Cerebellar cortex (tissue), 1 donor: ENCODE measurements around the gene NRXN3.

ENCODE experiments used
- DNase-seq: peaks from one replicate; pipeline ENCODE4 v3.0.0-alpha.2; 2015; ENCODE audit warnings: low spot score

NRXN3 gene

GRCh38 chr14:79246173-79246572 is 1076.0 kb downstream of the NRXN3 start:
- no peak for DNase-seq

- DNase-seq = no peak
Observed at GRCh38 chr14:79248126-79248525, 1078.0 kb downstream of the NRXN3 start.

GRCh38 chr14:79248771-79249170 is 1078.6 kb downstream of the NRXN3 start:
- DNase-seq = peak; percentile 61

GRCh38 chr14:79251278-79251677 is 1081.1 kb downstream of the NRXN3 start:
- DNase-seq = no peak

- DNase-seq = no peak
Observed at GRCh38 chr14:79253576-79253975, 1083.4 kb downstream of the NRXN3 start.

- no peak for DNase-seq
Observed at GRCh38 chr14:79254069-79254775, 1084.0 kb downstream of the NRXN3 start.

- DNase-seq = no peak
Observed at GRCh38 chr14:79256380-79256779, 1086.2 kb downstream of the NRXN3 start.

GRCh38 chr14:79260406-79260805 is 1090.2 kb downstream of the NRXN3 start:
- DNase-seq = no peak

GRCh38 chr14:79265366-79265946 is 1095.3 kb downstream of the NRXN3 start:
- no peak for DNase-seq

GRCh38 chr14:79270361-79270760 is 1100.2 kb downstream of the NRXN3 start:
- DNase-seq = no peak

GRCh38 chr14:79271122-79271521 is 1100.9 kb downstream of the NRXN3 start:
- no peak for DNase-seq

GRCh38 chr14:79274641-79275291 is 1104.6 kb downstream of the NRXN3 start:
- DNase-seq = peak; percentile 17

GRCh38 chr14:79275292-79275655 is 1105.1 kb downstream of the NRXN3 start:
- DNase-seq = peak; percentile 77

- DNase-seq = peak; percentile 95
Observed at GRCh38 chr14:79278286-79278797, 1108.2 kb downstream of the NRXN3 start.

GRCh38 chr14:79278798-79279644 is 1108.8 kb downstream of the NRXN3 start:
- DNase-seq = peak; percentile 98

GRCh38 chr14:79279645-79280597 is 1109.7 kb downstream of the NRXN3 start:
- no peak for DNase-seq

GRCh38 chr14:79281244-79282152 is 1111.3 kb downstream of the NRXN3 start:
- DNase-seq = peak; percentile 40

GRCh38 chr14:79284621-79285020 is 1114.4 kb downstream of the NRXN3 start:
- no peak for DNase-seq

- no peak for DNase-seq
Observed at GRCh38 chr14:79285263-79285662, 1115.1 kb downstream of the NRXN3 start.

GRCh38 chr14:79287976-79288375 is 1117.8 kb downstream of the NRXN3 start:
- no peak for DNase-seq
